Spinal cord (tissue), 10 donors: ENCODE results near the gene EFCC1. TPM values are rescaled to one million over a fixed set of nuclear protein-coding genes. Genes with fewer than 3 reads are reported as not detected.
"Not testable (repeated sequence)": the region's sequence is repeated elsewhere in the genome, so short reads cannot be mapped to it uniquely, and the experiment has no call there.

Source experiments
- DNase-seq, 6 donors: peaks; one replicate each; pipeline versions ENCODE4 v3.0.0 to v3.0.0-alpha.2; 2013 to 2015; ENCODE audit warnings: low spot score in 6 of 6, low read depth in 4 of 6
- H3K27ac ChIP-seq: one replicate; pipeline ENCODE4 v1.5.1; 2013; ENCODE audit warnings: low read depth, low read length, control low read depth
- H3K27me3 ChIP-seq: one replicate; pipeline ENCODE4 v1.6.1; 2013; ENCODE audit warnings: low read length; ENCODE audit not compliant: control insufficient read depth, insufficient read depth
- H3K36me3 ChIP-seq: one replicate; pipeline ENCODE4 v1.6.1; 2013; ENCODE audit warnings: low read length; ENCODE audit not compliant: control insufficient read depth, insufficient read depth
- H3K4me1 ChIP-seq: one replicate; pipeline ENCODE4 v1.6.1; 2013; ENCODE audit warnings: low read length; ENCODE audit not compliant: control insufficient read depth, insufficient read depth
- H3K4me3 ChIP-seq: one replicate; pipeline ENCODE4 v1.5.1; 2013; ENCODE audit warnings: low read depth, low read length, control low read depth
- H3K9me3 ChIP-seq: one replicate; pipeline ENCODE4 v1.6.1; 2013; ENCODE audit warnings: low read length; ENCODE audit not compliant: control insufficient read depth, insufficient read depth
- WGBS: methylation state at CpG from one replicate; pipeline ENCODE4 v1.1.5; 2013; ENCODE audit warnings: missing lambda C conversion rate; ENCODE audit not compliant: insufficient coverage; 5-methylcytosine and 5-hydroxymethylcytosine counted together
- polyA plus RNA-seq, 2 donors: library from polyadenylated mRNA; unstranded; fragments of 120-200 nt; gene quantifications; one replicate each; pipeline ENCODE4 v1.2.1, GENCODE V29; 2013; ENCODE audit not compliant: insufficient read length in 2 of 2
- total RNA-seq, 2 donors: library from RNA; depleted of rRNA in 1 of 2; stranded (reverse); fragments of 120-200 nt in 1 of 2; fragments of >200 nt in 1 of 2; gene quantifications; one replicate each; pipeline versions ENCODE4 v1.2.3 to v1.2.4, GENCODE V29; 2013 to 2014
- donor health status: healthy.

The EFCC1 gene
- total and polyA plus RNA-seq, 4 donors, result 0.89 to 5.2 (median 3.0) TPM

GRCh38 chr3:129060276-129061022 lies 59.3 kb downstream of the EFCC1 start, which contains the start of gene GP9:
Gene GP9 (plus strand): TSS chr3:129060779. CDS start chr3:129061740, 961 bp downstream.
- Histone ChIP-seq H3K27ac (no peak within 1 kb of the TSS), H3K4me1 (peaks cover 35% of the 10 kb centered on the region), H3K27me3 (no peaks in the 10 kb centered on the region), H3K36me3 (no peaks in the 10 kb centered on the region), H3K9me3 (no peaks in the 10 kb centered on the region), H3K4me3 (no peak within 1 kb of the TSS)
- no peak for DNase-seq
- 97% methylated on average over 10 of the region's 13 CpGs for WGBS

- H3K9me3 ChIP-seq, result no peaks in the 10 kb centered on the region
- H3K27ac ChIP-seq, result no peak overlapping the region
- WGBS, result 89% methylated on average over 18 of the region's 19 CpGs
- no peak for DNase-seq
- H3K4me1 ChIP-seq, result peaks cover 35% of the 10 kb centered on the region
- no peaks in the 10 kb centered on the region for H3K27me3 ChIP-seq
- no peaks in the 10 kb centered on the region for H3K36me3 ChIP-seq
- no peak overlapping the region for H3K4me3 ChIP-seq
Observed at GRCh38 chr3:129061023-129061887, 60.2 kb downstream of the EFCC1 start.

- Histone ChIP-seq H3K4me3 (no peak overlapping the region), H3K36me3 (no peaks in the 10 kb centered on the region), H3K9me3 (no peaks in the 10 kb centered on the region), H3K4me1 (peaks cover 35% of the 10 kb centered on the region), H3K27ac (no peak overlapping the region), H3K27me3 (no peaks in the 10 kb centered on the region)
- WGBS, result 83% methylated on average over 27 of the region's 32 CpGs
- DNase-seq, result no peak
Observed at GRCh38 chr3:129061888-129062834, 61.1 kb downstream of the EFCC1 start.

- Histone ChIP-seq H3K36me3 (no peaks in the 10 kb centered on the region), H3K4me1 (peaks cover 30% of the 10 kb centered on the region), H3K27me3 (no peaks in the 10 kb centered on the region), H3K4me3 (no peak overlapping the region), H3K9me3 (no peaks in the 10 kb centered on the region), H3K27ac (no peak overlapping the region)
- 95% methylated on average over 8 of the region's 10 CpGs for WGBS
- no peak for DNase-seq
Observed at GRCh38 chr3:129063091-129063640, 62.1 kb downstream of the EFCC1 start.

- H3K4me3 ChIP-seq, result no peak overlapping the region
- peaks cover 23% of the 10 kb centered on the region for H3K4me1 ChIP-seq
- no peaks in the 10 kb centered on the region for H3K9me3 ChIP-seq
- WGBS, result 93% methylated on average over 15 of the region's 15 CpGs
- H3K27me3 ChIP-seq, result no peaks in the 10 kb centered on the region
- H3K27ac ChIP-seq, result no peak overlapping the region
- no peak for DNase-seq
- no peaks in the 10 kb centered on the region for H3K36me3 ChIP-seq
Observed at GRCh38 chr3:129063841-129064482, 62.9 kb downstream of the EFCC1 start.

GRCh38 chr3:129065016-129065719 lies 64.1 kb downstream of the EFCC1 start:
- no peaks in the 10 kb centered on the region for H3K36me3 ChIP-seq
- H3K4me1 ChIP-seq, result peaks cover 13% of the 10 kb centered on the region
- no peaks in the 10 kb centered on the region for H3K9me3 ChIP-seq
- peaks cover 2% of the 10 kb centered on the region for H3K27me3 ChIP-seq
- no peak overlapping the region for H3K4me3 ChIP-seq
- H3K27ac ChIP-seq, result no peak overlapping the region
- DNase-seq, result no peak
- WGBS, result 90% methylated on average over 12 of the region's 14 CpGs

- Histone ChIP-seq H3K27me3 (peaks cover 2% of the 10 kb centered on the region), H3K27ac (no peak overlapping the region), H3K4me3 (no peak overlapping the region), H3K36me3 (no peaks in the 10 kb centered on the region), H3K4me1 (peaks cover 8% of the 10 kb centered on the region), H3K9me3 (no peaks in the 10 kb centered on the region)
- DNase-seq, result no peak
- WGBS, result 88% methylated on average over 2 of the region's 4 CpGs
Observed at GRCh38 chr3:129065720-129066073, 64.6 kb downstream of the EFCC1 start.

- 70% methylated on average over 2 of the region's 7 CpGs for WGBS
- not testable (repeated sequence) for H3K36me3 ChIP-seq, H3K27ac ChIP-seq, H3K27me3 ChIP-seq, H3K9me3 ChIP-seq, H3K4me1 ChIP-seq, DNase-seq, H3K4me3 ChIP-seq
Observed at GRCh38 chr3:129067719-129068118, 66.6 kb downstream of the EFCC1 start.
